ENCODE data around the gene C19orf33.

The C19orf33 gene

GRCh38 chr19:38280030-38280921 lies 23.8 kb upstream of the C19orf33 start:
- no peak for DNase-seq

GRCh38 chr19:38281811-38282566 lies 22.1 kb upstream of the C19orf33 start:
- DNase-seq: peak; percentile 45

GRCh38 chr19:38283271-38283670 lies 20.8 kb upstream of the C19orf33 start:
- DNase-seq: no peak

- no peak for DNase-seq
Observed at GRCh38 chr19:38284422-38284821, 19.6 kb upstream of the C19orf33 start.

GRCh38 chr19:38285567-38285966 lies 18.5 kb upstream of the C19orf33 start:
- DNase-seq: no peak

GRCh38 chr19:38287604-38288003 lies 16.4 kb upstream of the C19orf33 start:
- no peak for DNase-seq

GRCh38 chr19:38288123-38288855 lies 15.8 kb upstream of the C19orf33 start:
- DNase-seq: no peak

GRCh38 chr19:38289955-38290354 lies 14.1 kb upstream of the C19orf33 start:
- DNase-seq: no peak

- DNase-seq: no peak
Observed at GRCh38 chr19:38290631-38291147, 13.4 kb upstream of the C19orf33 start.

- no peak for DNase-seq
Observed at GRCh38 chr19:38291855-38292254, 12.2 kb upstream of the C19orf33 start.

GRCh38 chr19:38293281-38293680 lies 10.8 kb upstream of the C19orf33 start:
- DNase-seq: no peak

GRCh38 chr19:38294090-38294489 lies 10.0 kb upstream of the C19orf33 start:
- no peak for DNase-seq

GRCh38 chr19:38298821-38299680 lies 5.0 kb upstream of the C19orf33 start:
- DNase-seq: no peak

GRCh38 chr19:38304352-38304865 lies 358 bp downstream of the C19orf33 start:
- DNase-seq: no peak

- DNase-seq: peak; percentile 74
Observed at GRCh38 chr19:38304866-38305429, 897 bp downstream of the C19orf33 start.

- no peak for DNase-seq
Observed at GRCh38 chr19:38306236-38306635, 2.2 kb downstream of the C19orf33 start.

GRCh38 chr19:38307076-38307475 lies 3.0 kb downstream of the C19orf33 start:
- no peak for DNase-seq

GRCh38 chr19:38307597-38307996 lies 3.5 kb downstream of the C19orf33 start:
- DNase-seq: no peak

GRCh38 chr19:38308006-38308766 lies 4.1 kb downstream of the C19orf33 start:
- DNase-seq: no peak

GRCh38 chr19:38308926-38309614 lies 5.0 kb downstream of the C19orf33 start:
- no peak for DNase-seq

All from NCI-H2029 (cell line).